Endothelial cell of umbilical vein (primary cell): ENCODE measurements around the gene HLA-B. TPM values are rescaled to one million over a fixed set of nuclear protein-coding genes. Genes with fewer than 3 reads are reported as not detected.

Experiments used
- BruUV-seq: library from RNA; stranded (reverse); fragments of 400-500 nt; replicated peaks from 2 replicates; lab custom pipeline; 2021; lab: Mats Ljungman, UMichigan
- CTCF ChIA-PET: fragments of 300-600, 350-600 bp; sonication (Branson Sonifier 250); formaldehyde crosslinking; loops from one replicate; lab custom pipeline; 2021; ENCODE audit warnings: antibody characterized with exemption, inconsistent platforms; lab: Charles Lee
- POLR2A ChIA-PET: fragments of 300-600, 350-600 bp; sonication (Branson Sonifier 250); formaldehyde crosslinking; loops from one replicate; lab custom pipeline; 2021; ENCODE audit warnings: antibody characterized with exemption, inconsistent platforms; lab: Charles Lee
- DNase-seq: peaks from one replicate; pipeline ENCODE4 v3.0.0-alpha.2; 2011; ENCODE audit warnings: low read depth, low spot score
- FAIRE-seq: peaks from 2 replicates; lab custom pipeline; 2011; peaks lifted over from hg19 to GRCh38; lab: Jason Lieb, UNC
- H2AFZ ChIP-seq: 2 replicates; pipeline ENCODE4 v1.6.0; 2012; ENCODE audit warnings: low read depth, low read length, control low read depth, inconsistent platforms
- H3K27ac ChIP-seq: 2 replicates; pipeline ENCODE4 v1.5.1; 2011; ENCODE audit warnings: low read depth, mild to moderate bottlenecking, control low read depth, low read length, moderate library complexity; ENCODE audit not compliant: insufficient read depth
- H3K27me3 ChIP-seq, 2 experiments: 2 replicates each; pipeline versions ENCODE4 v1.6.0 to v1.6.1; 2011; ENCODE audit warnings: low read length in 2 of 2, mixed read lengths in 1 of 2; ENCODE audit not compliant: control insufficient read depth in 2 of 2, insufficient read depth in 2 of 2
- H3K36me3 ChIP-seq, 2 experiments: 2 replicates in 1 of 2; 3 replicates in 1 of 2; pipeline ENCODE4 v1.5.1; 2011; ENCODE audit warnings: low read length in 2 of 2, mild to moderate bottlenecking in 1 of 2, moderate library complexity in 1 of 2; ENCODE audit not compliant: control insufficient read depth in 2 of 2, insufficient read depth in 2 of 2; ENCODE audit errors: extremely low read depth in 1 of 2
- H3K4me1 ChIP-seq: 3 replicates; pipeline ENCODE4 v1.5.1; 2011; ENCODE audit warnings: mild to moderate bottlenecking, low read length; ENCODE audit not compliant: control insufficient read depth, insufficient read depth; ENCODE audit errors: extremely low read depth
- H3K4me2 ChIP-seq: 2 replicates; pipeline ENCODE4 v1.6.1; 2011; ENCODE audit warnings: low read length, control low read depth, mixed read lengths; ENCODE audit not compliant: insufficient read depth
- H3K4me3 ChIP-seq, 3 experiments: fragments of 200-600 bp in 1 of 3; sonication (generic), shearing (Covaris generic) in 1 of 3; replicated peaks in 1 of 3; 2 replicates each; pipeline ENCODE4 v1.5.1; 2011 to 2016; ENCODE audit warnings: control low read depth in 3 of 3, low read length in 3 of 3, mild to moderate bottlenecking in 2 of 3, inconsistent platforms in 1 of 3, low read depth in 1 of 3, moderate library complexity in 1 of 3; ENCODE audit not compliant: insufficient read depth in 1 of 3
- H3K79me2 ChIP-seq: 2 replicates; pipeline ENCODE4 v1.6.0; 2012; ENCODE audit warnings: low read length, inconsistent platforms; ENCODE audit not compliant: control insufficient read depth, insufficient read depth
- H3K9ac ChIP-seq: replicated peaks from 2 replicates; pipeline ENCODE3; 2011; ENCODE audit warnings: low read length, control low read depth; ENCODE audit not compliant: insufficient read depth; ENCODE audit errors: extremely low read depth
- H3K9me1 ChIP-seq: replicated peaks from 3 replicates; pipeline ENCODE4 v1.6.0; 2011; ENCODE audit warnings: mild to moderate bottlenecking, low read length; ENCODE audit not compliant: control insufficient read depth, insufficient read depth; ENCODE audit errors: extremely low read depth
- H3K9me3 ChIP-seq: replicated peaks from 2 replicates; pipeline ENCODE4 v1.5.1; 2012; ENCODE audit warnings: low read length, inconsistent platforms; ENCODE audit not compliant: control insufficient read depth, insufficient read depth
- H4K20me1 ChIP-seq: replicated peaks from 2 replicates; pipeline ENCODE3; 2011; ENCODE audit warnings: mild to moderate bottlenecking, low read length; ENCODE audit not compliant: control insufficient read depth, insufficient read depth; ENCODE audit errors: extremely low read depth
- EZH2 ChIP-seq: IDR thresholded peaks from 2 replicates; pipeline ENCODE4 v1.6.1; 2012; ENCODE audit warnings: borderline replicate concordance, low read depth, mild to moderate bottlenecking, moderate library complexity, low read length, inconsistent platforms; ENCODE audit not compliant: severe bottlenecking
- FOS ChIP-seq: IDR thresholded peaks from 2 replicates; pipeline ENCODE4 v1.6.1; 2011; ENCODE audit warnings: mild to moderate bottlenecking, low read length, moderate library complexity, borderline replicate concordance; ENCODE audit not compliant: insufficient read depth
- GATA2 ChIP-seq: IDR thresholded peaks from 2 replicates; pipeline ENCODE4 v1.7.0; 2011; ENCODE audit warnings: low read depth, mild to moderate bottlenecking, moderate library complexity, mixed read lengths, low read length; ENCODE audit not compliant: insufficient read length, insufficient read depth
- JUN ChIP-seq: IDR thresholded peaks from 2 replicates; pipeline ENCODE4 v1.6.1; 2011; ENCODE audit warnings: borderline replicate concordance, low read depth; ENCODE audit not compliant: insufficient read length, insufficient read depth
- MAX ChIP-seq: IDR thresholded peaks from 2 replicates; pipeline ENCODE4 v1.6.1; 2011; ENCODE audit not compliant: insufficient read depth, insufficient read length
- MYC ChIP-seq: IDR thresholded peaks from one replicate; pipeline ENCODE4 v1.6.1; 2011; ENCODE audit warnings: mild to moderate bottlenecking, low read depth, low read length
- POLR2A ChIP-seq: IDR thresholded peaks from 2 replicates; pipeline ENCODE4 v1.6.1; 2012; ENCODE audit warnings: low read depth, mild to moderate bottlenecking, control low read depth, low read length
- POLR2AphosphoS5 ChIP-seq: IDR thresholded peaks from 2 replicates; pipeline ENCODE4 v1.6.1; 2012; ENCODE audit warnings: low read depth, mild to moderate bottlenecking, control low read depth, low read length, moderate library complexity; ENCODE audit not compliant: insufficient read depth
- dilution Hi-C: fragments of 300-500 bp; cut with MboI; formaldehyde crosslinking; loops from one replicate; pipeline ENCODE4 v1.15.0; 2019; ENCODE audit warnings: low sequenced_read_pairs; ENCODE audit not compliant: extremely low pct_ligation_motif_present
- intact Hi-C: fragments of 100-400 bp; cut with micrococcal nuclease; formaldehyde crosslinking; loops from one replicate; pipeline ENCODE4 v1.10.0; 2022
- polyA plus RNA-seq, 4 experiments: library from polyadenylated mRNA; depleted of rRNA in 3 of 4; stranded (reverse) in 3 of 4; unstranded in 1 of 4; fragments of >200 nt; gene quantifications; 2 replicates each; pipeline versions ENCODE4 v1.2.1 to v1.2.3, GENCODE V29; 2011 to 2012; ENCODE audit warnings: missing spikeins in 1 of 4
- total RNA-seq: library from RNA; stranded (reverse); gene quantifications from 2 replicates; pipeline ENCODE4 v1.2.3, GENCODE V29; 2021
- TF ChIP-seq, protein P1 (sequence below), 2 donors: IDR thresholded peaks; 1 replicate in 1 of 2; 2 replicates in 1 of 2; pipeline ENCODE4 v1.5.1; 2011; ENCODE audit warnings: low read length in 2 of 2, mild to moderate bottlenecking in 2 of 2, moderate library complexity in 2 of 2, control low read depth in 1 of 2, inconsistent platforms in 1 of 2, low read depth in 1 of 2; ENCODE audit not compliant: insufficient read depth in 1 of 2; ENCODE audit errors: extremely low read depth in 1 of 2

Gene HLA-B
- total and polyA plus RNA-seq, 2 donors (not counting 3 experiments of a cell fraction or from before 2014, with no cell fraction given): 119 to 126 TPM

DNA sequence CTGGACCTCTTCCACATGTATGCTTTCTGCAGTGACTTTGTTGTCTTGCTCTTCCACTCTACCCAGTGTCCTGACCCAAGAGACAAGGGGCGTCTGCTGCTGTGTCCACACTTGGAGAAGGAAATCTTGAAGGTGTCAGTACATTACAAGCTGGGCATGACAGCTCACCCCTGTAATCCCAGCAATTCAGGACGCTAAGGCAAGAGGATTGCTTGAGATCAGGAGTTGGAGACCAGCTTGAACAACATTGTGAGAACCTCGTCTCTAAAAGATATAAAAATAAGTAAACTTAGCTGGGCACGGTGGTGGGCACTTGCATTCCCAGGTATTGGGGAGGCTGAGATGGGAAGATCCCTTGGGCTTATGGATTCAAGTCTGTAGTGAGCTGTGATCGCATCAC lies 5.8 kb upstream of the HLA-B start:
- Histone ChIP-seq H3K9me1 (no peaks in the 10 kb centered on the region), H3K27me3 (peaks cover 42 to 63% of the 10 kb centered on the region in 2 experiments), H3K9me3 (no peaks in the 10 kb centered on the region), H3K79me2 (no peaks in the 10 kb centered on the region), H3K4me1 (no peaks in the 10 kb centered on the region), H3K36me3 (no peaks in the 10 kb centered on the region), H4K20me1 (no peaks in the 10 kb centered on the region), H3K4me2 (no peak overlapping the region), H3K9ac (no peak overlapping the region), H3K27ac (no peak overlapping the region), H2AFZ (no peak overlapping the region), H3K4me3 (no peak overlapping the region)
- FAIRE-seq (no peak), DNase-seq (no peak)
- TF ChIP-seq POLR2AphosphoS5 (no peak), JUN (no peak), MYC (no peak), MAX (no peak), EZH2 (no peak), FOS (no peak), POLR2A (no peak), GATA2 (no peak)
- TF ChIP-seq, protein P1, sequence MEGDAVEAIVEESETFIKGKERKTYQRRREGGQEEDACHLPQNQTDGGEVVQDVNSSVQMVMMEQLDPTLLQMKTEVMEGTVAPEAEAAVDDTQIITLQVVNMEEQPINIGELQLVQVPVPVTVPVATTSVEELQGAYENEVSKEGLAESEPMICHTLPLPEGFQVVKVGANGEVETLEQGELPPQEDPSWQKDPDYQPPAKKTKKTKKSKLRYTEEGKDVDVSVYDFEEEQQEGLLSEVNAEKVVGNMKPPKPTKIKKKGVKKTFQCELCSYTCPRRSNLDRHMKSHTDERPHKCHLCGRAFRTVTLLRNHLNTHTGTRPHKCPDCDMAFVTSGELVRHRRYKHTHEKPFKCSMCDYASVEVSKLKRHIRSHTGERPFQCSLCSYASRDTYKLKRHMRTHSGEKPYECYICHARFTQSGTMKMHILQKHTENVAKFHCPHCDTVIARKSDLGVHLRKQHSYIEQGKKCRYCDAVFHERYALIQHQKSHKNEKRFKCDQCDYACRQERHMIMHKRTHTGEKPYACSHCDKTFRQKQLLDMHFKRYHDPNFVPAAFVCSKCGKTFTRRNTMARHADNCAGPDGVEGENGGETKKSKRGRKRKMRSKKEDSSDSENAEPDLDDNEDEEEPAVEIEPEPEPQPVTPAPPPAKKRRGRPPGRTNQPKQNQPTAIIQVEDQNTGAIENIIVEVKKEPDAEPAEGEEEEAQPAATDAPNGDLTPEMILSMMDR (IDR thresholded peaks at IDR 0.05; ENCODE audit: extremely low read depth in 1 of 2, insufficient read depth in 1 of 2, low read depth in 1 of 2, low read length in 2 of 2): no peak
- CTCF ChIA-PET: interaction anchor here (1.5 kb wide), 1 partner anchor 166 kb away, joined by 4 read pairs; no protein-coding TSS in a partner anchor
- dilution Hi-C loops: no loop called here
- BruUV-seq: no TSS peak
- intact Hi-C loops: no loop called here
- POLR2A ChIA-PET: no interaction called here
